Natural killer cell (primary cell): Measurements from ENCODE around the gene NFAT5. TPM values are rescaled to one million over a fixed set of nuclear protein-coding genes. Genes with fewer than 3 reads are reported as not detected.

Experiments
- ATAC-seq, 3 donors: fragments of 150-1000 bp in 2 of 3; fragments of 200-7000 bp in 1 of 3; cut with Tn5 transposase; 1 replicate in 1 of 3; 2 replicates in 2 of 3; pipeline ENCODE4 v1.10.0; 2021; ENCODE audit warnings: mild to moderate bottlenecking in 2 of 3, moderate library complexity in 2 of 3
- DNase-seq, 2 donors: peaks; one replicate each; pipeline versions ENCODE4 v3.0.0 to v3.0.0-alpha.2; 2013 to 2021; ENCODE audit warnings: mixed read lengths in 1 of 2
- H3K27ac ChIP-seq: one replicate; pipeline ENCODE4 v1.5.1; 2013; ENCODE audit warnings: mild to moderate bottlenecking, low read length
- H3K27me3 ChIP-seq: one replicate; pipeline ENCODE4 v1.6.1; 2013; ENCODE audit warnings: low read length; ENCODE audit not compliant: control insufficient read depth, insufficient read depth
- H3K36me3 ChIP-seq: one replicate; pipeline ENCODE4 v1.6.1; 2013; ENCODE audit warnings: low read length; ENCODE audit not compliant: control insufficient read depth, insufficient read depth
- H3K4me1 ChIP-seq: one replicate; pipeline ENCODE4 v1.6.1; 2013; ENCODE audit warnings: low read length; ENCODE audit not compliant: control insufficient read depth, insufficient read depth
- H3K4me3 ChIP-seq: one replicate; pipeline ENCODE4 v1.5.1; 2013; ENCODE audit warnings: low read length
- H3K9me3 ChIP-seq: one replicate; pipeline ENCODE4 v1.6.1; 2013; ENCODE audit warnings: low read length; ENCODE audit not compliant: control insufficient read depth, insufficient read depth
- H3K27ac Mint-ChIP-seq, 2 donors: one replicate each; pipeline ENCODE4 v1.8.0; 2022; ENCODE audit warnings: mild to moderate bottlenecking in 2 of 2, mixed read lengths in 2 of 2, moderate library complexity in 1 of 2
- H3K27me3 Mint-ChIP-seq, 2 donors: one replicate each; pipeline ENCODE4 v1.8.0; 2022; ENCODE audit warnings: low read depth in 2 of 2, mixed read lengths in 2 of 2
- H3K36me3 Mint-ChIP-seq: one replicate; pipeline ENCODE4 v1.8.0; 2022; ENCODE audit warnings: mixed read lengths
- H3K4me1 Mint-ChIP-seq, 2 donors: one replicate each; pipeline ENCODE4 v1.8.0; 2022; ENCODE audit warnings: mixed read lengths in 2 of 2
- H3K4me3 Mint-ChIP-seq: one replicate; pipeline ENCODE4 v1.8.0; 2022; ENCODE audit warnings: mild to moderate bottlenecking, moderate library complexity, mixed read lengths
- H3K9me3 Mint-ChIP-seq, 2 donors: one replicate each; pipeline ENCODE4 v1.8.0; 2022; ENCODE audit warnings: mixed read lengths in 2 of 2
- CTCF ChIP-seq: fragments of 200-600 bp; IDR thresholded peaks from one replicate; pipeline ENCODE4 v1.8.0; 2022; ENCODE audit warnings: antibody characterized with exemption
- WGBS: methylation state at CpG from one replicate; pipeline ENCODE4 v1.1.7; 2013; ENCODE audit warnings: missing lambda C conversion rate; ENCODE audit not compliant: insufficient coverage; 5-methylcytosine and 5-hydroxymethylcytosine counted together
- intact Hi-C: fragments of 100-400 bp; cut with micrococcal nuclease; formaldehyde crosslinking; loops from one replicate; pipeline ENCODE4 v1.14.2; 2022
- total RNA-seq, 4 donors: library from RNA; stranded (reverse); fragments of 120-200 nt in 1 of 4; gene quantifications; one replicate each; pipeline versions ENCODE4 v1.2.3 to v1.2.4, GENCODE V29; 2013 to 2022

NFAT5 gene
- total RNA-seq, 3 donors from 2014 or later (not counting 1 experiment from before 2014, with no cell fraction given): 70.0 to 73.6 (median 70.6) TPM

DNA sequence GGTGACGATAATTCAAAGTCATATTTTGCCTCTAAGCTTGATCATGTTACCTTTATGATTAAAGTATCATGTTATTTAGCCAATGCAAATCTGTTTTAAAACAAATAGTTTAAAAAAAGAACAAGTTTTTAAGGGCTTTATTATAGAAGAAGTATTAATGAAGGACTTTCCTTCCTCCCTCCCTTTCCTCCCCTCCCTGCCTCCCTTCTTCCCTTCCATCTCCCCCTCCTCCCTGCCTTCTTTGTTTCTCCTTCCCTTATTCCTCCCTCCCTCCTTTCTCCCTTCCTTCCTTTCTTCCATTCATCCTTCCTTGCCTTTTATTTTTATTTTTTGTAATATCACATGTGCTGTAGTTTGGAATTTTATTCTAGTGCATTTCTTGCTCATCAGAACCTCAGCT, 134.1 kb downstream of the NFAT5 start:
- Histone ChIP-seq H3K4me1 (no peaks in the 10 kb centered on the region), H3K27ac (no peak overlapping the region), H3K27me3 (no peaks in the 10 kb centered on the region), H3K9me3 (no peaks in the 10 kb centered on the region), H3K4me3 (no peak overlapping the region), H3K36me3 (peaks cover 49% of the 10 kb centered on the region)
- DNase-seq (no peak), ATAC-seq (no peak)
- no peak for TF ChIP-seq CTCF
- Mint-ChIP-seq H3K27me3 (no peaks in the 10 kb centered on the region), H3K36me3 (peaks cover 8% of the 10 kb centered on the region), H3K4me3 (no peak overlapping the region), H3K4me1 (no peaks in the 10 kb centered on the region), H3K9me3 (no peaks in the 10 kb centered on the region), H3K27ac (peak overlapping the region in 1 of 2 donors; percentile 53)
- intact Hi-C loops: loop anchor here (10.0 kb wide), 1 partner anchor 955 kb away; no protein-coding TSS in a partner anchor
- WGBS: no CpG with 5 or more reads among the region's 1 CpG

DNA sequence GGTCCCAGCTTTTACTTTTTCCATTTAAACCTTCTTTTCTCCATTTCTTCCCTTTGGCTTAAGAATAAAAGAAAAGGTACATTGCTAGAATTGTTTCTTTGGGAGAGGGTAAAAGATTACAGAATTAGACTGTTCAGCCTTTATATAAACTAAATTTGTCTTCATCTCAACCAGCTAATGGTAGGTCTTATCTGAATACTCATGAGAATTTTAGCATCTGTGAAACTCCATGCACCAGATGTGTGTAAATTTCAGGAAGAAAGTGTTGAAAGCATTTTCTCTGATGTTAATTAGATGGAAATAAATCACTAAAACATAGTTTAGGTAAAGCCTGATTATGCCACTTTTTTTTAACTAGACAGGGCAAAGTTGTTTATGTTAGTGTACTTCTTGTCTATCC, 135.7 kb downstream of the NFAT5 start:
- Mint-ChIP-seq H3K9me3 (no peaks in the 10 kb centered on the region), H3K36me3 (no peaks in the 10 kb centered on the region), H3K4me3 (no peak overlapping the region), H3K4me1 (no peaks in the 10 kb centered on the region), H3K27ac (no peak overlapping the region), H3K27me3 (no peaks in the 10 kb centered on the region)
- intact Hi-C loops: loop anchor here (10.0 kb wide), 1 partner anchor 953 kb away; no protein-coding TSS in a partner anchor
- Histone ChIP-seq H3K9me3 (no peaks in the 10 kb centered on the region), H3K4me3 (no peak overlapping the region), H3K4me1 (no peaks in the 10 kb centered on the region), H3K36me3 (peaks cover 39% of the 10 kb centered on the region), H3K27ac (no peak overlapping the region), H3K27me3 (no peaks in the 10 kb centered on the region)
- no peak for TF ChIP-seq CTCF
- no peak for DNase-seq
- ATAC-seq: no peak

DNA sequence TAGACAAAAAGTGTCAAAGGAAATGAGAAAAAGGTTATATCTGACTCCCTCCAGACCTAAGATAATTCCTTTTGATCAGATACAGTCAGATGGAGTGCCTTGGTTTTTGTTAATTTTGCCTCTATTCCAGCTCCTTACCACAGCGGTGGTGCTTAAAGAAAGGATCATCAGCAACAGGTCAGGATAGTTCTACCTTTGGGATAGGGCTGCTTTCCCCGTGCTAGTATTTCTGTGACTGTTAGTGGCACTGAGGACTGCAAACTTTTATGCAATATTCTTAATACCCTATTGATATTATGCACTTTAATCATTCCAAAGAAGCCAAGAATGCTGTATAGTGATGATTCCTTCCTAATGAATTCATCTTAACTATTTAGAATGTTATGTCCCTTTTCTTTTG, 136.1 kb downstream of the NFAT5 start:
- Mint-ChIP-seq H3K36me3 (no peaks in the 10 kb centered on the region), H3K27ac (no peak overlapping the region), H3K4me3 (no peak overlapping the region), H3K27me3 (no peaks in the 10 kb centered on the region), H3K4me1 (no peaks in the 10 kb centered on the region), H3K9me3 (no peaks in the 10 kb centered on the region)
- Histone ChIP-seq H3K27me3 (no peaks in the 10 kb centered on the region), H3K4me3 (no peak overlapping the region), H3K27ac (no peak overlapping the region), H3K4me1 (no peaks in the 10 kb centered on the region), H3K36me3 (peaks cover 35% of the 10 kb centered on the region), H3K9me3 (no peaks in the 10 kb centered on the region)
- WGBS: 100% methylated on average over 1 of the region's 2 CpGs
- DNase-seq (no peak), ATAC-seq (no peak)
- intact Hi-C loops: loop anchor here (10.0 kb wide), 1 partner anchor 953 kb away; no protein-coding TSS in a partner anchor
- TF ChIP-seq CTCF: no peak

DNA sequence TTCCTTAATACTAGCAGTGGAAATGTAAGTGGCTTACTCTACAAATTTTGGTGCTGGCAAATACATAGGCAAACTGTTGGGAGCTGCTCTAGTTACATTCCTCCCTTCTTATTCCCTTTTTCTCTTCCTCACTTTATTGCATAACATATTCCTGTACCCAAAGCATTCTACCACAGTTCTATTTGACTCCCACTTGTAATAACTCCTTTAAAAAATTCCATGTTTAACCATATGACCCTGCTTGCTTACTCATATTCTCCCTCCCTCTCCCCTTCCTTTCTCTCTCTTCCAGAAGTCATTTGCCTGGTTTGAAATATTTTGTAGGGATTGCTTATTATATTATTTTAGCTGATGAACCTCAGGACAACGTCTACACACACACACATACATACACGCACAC, 137.9 kb downstream of the NFAT5 start:
- no peaks in the 10 kb centered on the region for H3K9me3 Mint-ChIP-seq
- no peak overlapping the region for H3K4me3 Mint-ChIP-seq
- WGBS: 83% methylated on average over 2 of the region's 2 CpGs
- H3K4me3 ChIP-seq: no peak overlapping the region
- no peak overlapping the region for H3K27ac ChIP-seq
- H3K4me1 Mint-ChIP-seq: no peaks in the 10 kb centered on the region
- intact Hi-C loops: loop anchor here (10.0 kb wide), 1 partner anchor 951 kb away; no protein-coding TSS in a partner anchor
- no peaks in the 10 kb centered on the region for H3K4me1 ChIP-seq
- H3K27ac Mint-ChIP-seq: peak overlapping the region in 1 of 2 donors; percentile 42
- H3K9me3 ChIP-seq: no peaks in the 10 kb centered on the region
- H3K36me3 Mint-ChIP-seq: no peaks in the 10 kb centered on the region
- H3K36me3 ChIP-seq: peaks cover 26% of the 10 kb centered on the region
- ATAC-seq (no peak), DNase-seq (no peak)
- no peaks in the 10 kb centered on the region for H3K27me3 ChIP-seq
- no peak for TF ChIP-seq CTCF
- no peaks in the 10 kb centered on the region for H3K27me3 Mint-ChIP-seq
